Lung (tissue), 12 donors: ENCODE results near the gene KMT2C. TPM values are rescaled to one million over a fixed set of nuclear protein-coding genes. Genes with fewer than 3 reads are reported as not detected.
"Not testable (repeated sequence)": the region's sequence is repeated elsewhere in the genome, so short reads cannot be mapped to it uniquely, and the experiment has no call there.

Experiments used
- ATAC-seq: fragments of 200-7000 bp; cut with Tn5 transposase; one replicate; pipeline ENCODE4 v1.9.1; 2020; ENCODE audit warnings: moderate number of reproducible peaks; ENCODE audit not compliant: insufficient read depth, low FRiP score
- DNase-seq, 3 donors: peaks; one replicate each; pipeline ENCODE4 v3.0.0-alpha.2; 2013 to 2017
- H3K27ac ChIP-seq, 2 donors: one replicate each; pipeline ENCODE4 v1.5.1; 2013; ENCODE audit warnings: mild to moderate bottlenecking in 2 of 2, moderate library complexity in 2 of 2, control low read depth in 1 of 2, inconsistent platforms in 1 of 2, low read depth in 1 of 2, low read length in 1 of 2
- H3K27me3 ChIP-seq, 3 donors: one replicate each; pipeline ENCODE4 v1.5.1; 2013; ENCODE audit warnings: low read length in 2 of 3; ENCODE audit not compliant: control insufficient read depth in 3 of 3, insufficient read depth in 3 of 3
- H3K36me3 ChIP-seq, 4 donors: one replicate each; pipeline ENCODE4 v1.5.1; 2013; ENCODE audit warnings: low read length in 4 of 4, mild to moderate bottlenecking in 1 of 4, moderate library complexity in 1 of 4; ENCODE audit not compliant: control insufficient read depth in 4 of 4, insufficient read depth in 4 of 4
- H3K4me1 ChIP-seq, 5 donors: one replicate each; pipeline ENCODE4 v1.5.1; 2013; ENCODE audit warnings: low read length in 5 of 5, mild to moderate bottlenecking in 2 of 5, moderate library complexity in 1 of 5; ENCODE audit not compliant: control insufficient read depth in 5 of 5, insufficient read depth in 5 of 5
- H3K4me3 ChIP-seq: one replicate; pipeline ENCODE4 v1.5.1; 2013; ENCODE audit warnings: mild to moderate bottlenecking, control low read depth, moderate library complexity
- H3K9ac ChIP-seq, 2 donors: one replicate each; pipeline ENCODE4 v1.5.1; 2013; ENCODE audit warnings: low read length in 2 of 2, control low read depth in 1 of 2; ENCODE audit not compliant: insufficient read depth in 1 of 2
- H3K9me3 ChIP-seq, 4 donors: one replicate each; pipeline ENCODE4 v1.5.1; 2013; ENCODE audit warnings: low read length in 3 of 4, mild to moderate bottlenecking in 1 of 4, moderate library complexity in 1 of 4; ENCODE audit not compliant: control insufficient read depth in 4 of 4, insufficient read depth in 3 of 4
- WGBS, 2 donors: extraction: QIAGEN DNeasy Blood & Tissue Kit; methylation state at CpG; one replicate each; pipeline ENCODE4 v1.1.7; 2013; 5-methylcytosine and 5-hydroxymethylcytosine counted together
- polyA plus RNA-seq, 2 donors: library from polyadenylated mRNA; stranded (reverse); fragments of 200-250 nt; gene quantifications; one replicate each; pipeline ENCODE4 v1.2.1, GENCODE V29; 2013
- total RNA-seq, 2 donors: library from RNA; depleted of rRNA in 1 of 2; stranded (reverse); fragments of >200 nt in 1 of 2; gene quantifications; one replicate each; pipeline ENCODE4 v1.2.1, GENCODE V29; 2014 to 2021
- TF ChIP-seq, protein P1 (sequence below): IDR thresholded peaks from 2 replicates; pipeline ENCODE4 v1.5.1; 2012; ENCODE audit warnings: mild to moderate bottlenecking; ENCODE audit errors: control extremely low read depth, extremely low read depth
- donor health status: control.
- donor health status: control.
- donor health status: Bipolar disorder and iron deficiency.
- donor health status: healthy.
- donor health status: DM: yes; HTN: yes; CAD: no.

The KMT2C gene
- total and polyA plus RNA-seq, 4 donors, result 10.2 to 115 (median 52.3) TPM

DNA sequence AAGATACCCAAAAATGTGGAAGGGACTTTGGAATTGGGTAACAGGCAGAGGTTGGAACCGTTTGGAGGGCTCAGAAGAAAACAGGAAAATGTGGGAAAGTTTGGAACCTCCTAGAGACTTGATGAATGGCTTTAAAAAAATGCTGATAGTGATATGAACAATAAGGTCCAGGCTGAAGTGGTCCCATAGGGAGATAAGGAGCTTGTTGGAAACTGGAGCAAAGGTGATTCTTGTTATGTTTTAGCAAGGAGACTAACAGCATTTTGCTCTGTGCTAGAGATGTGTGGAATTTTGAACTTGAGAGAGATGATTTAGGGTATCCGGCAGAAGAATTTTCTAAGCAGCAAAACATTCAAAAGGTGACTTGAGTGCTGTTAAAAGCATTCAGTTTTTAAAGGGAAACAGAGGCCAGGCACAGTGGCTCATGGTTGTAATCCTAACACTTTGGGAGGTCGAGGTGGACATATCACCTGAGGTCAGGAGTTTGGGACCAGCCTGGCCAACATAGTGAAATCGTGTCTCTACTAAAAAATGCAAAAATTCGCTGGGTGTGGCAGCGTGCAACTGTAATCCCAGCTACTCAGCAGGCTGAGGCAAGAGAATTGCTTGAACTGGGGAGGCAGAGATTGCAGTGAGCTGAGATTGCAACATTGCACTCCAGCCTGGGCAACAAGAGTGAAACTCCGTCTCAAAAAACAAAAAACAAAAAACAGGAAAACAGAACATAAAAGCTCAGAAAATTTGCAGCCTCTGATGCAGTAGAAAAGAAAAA is 34.6 kb upstream of the KMT2C start:
- H3K9me3 ChIP-seq, H3K36me3 ChIP-seq, H3K27me3 ChIP-seq, H3K4me1 ChIP-seq, H3K4me3 ChIP-seq, H3K27ac ChIP-seq, H3K9ac ChIP-seq, ATAC-seq: not testable (repeated sequence)
- WGBS, 2 donors, result 55 to 65% methylated on average over 7 of the region's 7 CpGs
- DNase-seq, result peak in 1 of 3 donors; percentile 5

DNA sequence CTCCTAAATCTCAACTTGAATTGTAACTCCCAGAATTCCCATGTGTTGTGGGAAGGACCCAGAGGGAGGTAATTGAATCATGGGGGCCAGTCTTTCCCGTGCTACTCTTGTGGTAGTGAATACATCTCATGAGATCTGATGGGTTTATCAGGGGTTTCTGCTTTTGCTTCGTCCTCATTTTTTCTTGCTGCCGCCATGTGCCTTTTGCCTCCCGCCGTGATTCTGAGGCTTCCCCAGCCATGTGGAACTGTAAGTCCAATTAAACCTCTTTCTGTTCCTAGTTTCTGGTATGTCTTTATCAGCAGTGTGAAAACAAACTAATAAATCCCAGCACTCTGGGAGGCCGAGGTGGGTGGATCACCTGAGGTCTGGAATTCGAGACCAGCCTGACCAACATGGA is 33.8 kb upstream of the KMT2C start:
- H3K4me3 ChIP-seq, H3K27ac ChIP-seq, ATAC-seq, DNase-seq, H3K9ac ChIP-seq, H3K4me1 ChIP-seq, H3K9me3 ChIP-seq, H3K36me3 ChIP-seq, H3K27me3 ChIP-seq: not testable (repeated sequence)
- WGBS, 2 donors, result 85 to 97% methylated on average over 7 of the region's 7 CpGs

- Histone ChIP-seq H3K9me3 (peaks cover 0 to 2% (median 0%) of the 10 kb centered on the region in 4 donors), H3K27ac (no peak overlapping the region), H3K4me3 (no peak overlapping the region), H3K9ac (no peak overlapping the region), H3K4me1 (peaks cover 0 to 7% (median 3%) of the 10 kb centered on the region in 5 donors), H3K27me3 (no peaks in the 10 kb centered on the region), H3K36me3 (no peaks in the 10 kb centered on the region)
- 95 to 96% methylated on average over 9 of the region's 9 CpGs for WGBS, 2 donors
- ATAC-seq (no peak), DNase-seq (no peak)
- TF ChIP-seq, protein P1, sequence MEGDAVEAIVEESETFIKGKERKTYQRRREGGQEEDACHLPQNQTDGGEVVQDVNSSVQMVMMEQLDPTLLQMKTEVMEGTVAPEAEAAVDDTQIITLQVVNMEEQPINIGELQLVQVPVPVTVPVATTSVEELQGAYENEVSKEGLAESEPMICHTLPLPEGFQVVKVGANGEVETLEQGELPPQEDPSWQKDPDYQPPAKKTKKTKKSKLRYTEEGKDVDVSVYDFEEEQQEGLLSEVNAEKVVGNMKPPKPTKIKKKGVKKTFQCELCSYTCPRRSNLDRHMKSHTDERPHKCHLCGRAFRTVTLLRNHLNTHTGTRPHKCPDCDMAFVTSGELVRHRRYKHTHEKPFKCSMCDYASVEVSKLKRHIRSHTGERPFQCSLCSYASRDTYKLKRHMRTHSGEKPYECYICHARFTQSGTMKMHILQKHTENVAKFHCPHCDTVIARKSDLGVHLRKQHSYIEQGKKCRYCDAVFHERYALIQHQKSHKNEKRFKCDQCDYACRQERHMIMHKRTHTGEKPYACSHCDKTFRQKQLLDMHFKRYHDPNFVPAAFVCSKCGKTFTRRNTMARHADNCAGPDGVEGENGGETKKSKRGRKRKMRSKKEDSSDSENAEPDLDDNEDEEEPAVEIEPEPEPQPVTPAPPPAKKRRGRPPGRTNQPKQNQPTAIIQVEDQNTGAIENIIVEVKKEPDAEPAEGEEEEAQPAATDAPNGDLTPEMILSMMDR, result no peak
Measured at GRCh38 chr7:152467225-152467624, 31.4 kb upstream of the KMT2C start.

DNA sequence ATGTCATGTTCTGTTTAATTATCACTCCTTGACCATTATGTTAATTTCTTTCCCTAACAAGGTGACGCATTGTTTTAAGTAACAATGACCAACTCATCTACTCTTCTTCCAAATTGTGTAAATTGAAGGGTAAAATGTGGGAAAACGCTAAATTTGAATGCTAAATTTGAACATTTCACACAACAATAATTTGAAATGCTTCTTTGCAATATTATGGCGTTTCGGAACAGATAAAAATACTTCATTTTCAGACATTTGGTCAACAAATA is 29.2 kb upstream of the KMT2C start:
- Histone ChIP-seq H3K4me3 (no peak overlapping the region), H3K36me3 (no peaks in the 10 kb centered on the region), H3K27ac (peak overlapping the region in 1 of 2 donors; percentile 100), H3K27me3 (no peaks in the 10 kb centered on the region), H3K4me1 (peaks cover 0 to 13% (median 3%) of the 10 kb centered on the region in 5 donors), H3K9me3 (no peaks in the 10 kb centered on the region), H3K9ac (peak overlapping the region; percentile 45 to 88)
- ATAC-seq (no peak), DNase-seq (no peak)
- TF ChIP-seq, protein P1, result no peak
- WGBS, 2 donors, result 29 to 31% methylated on average over 4 of the region's 4 CpGs
